GM12874 (cell line): ENCODE measurements around the gene SH3BP5.

Experiments used
- CTCF ChIP-seq: IDR thresholded peaks from 2 replicates; pipeline ENCODE4 v1.5.1; 2011; ENCODE audit warnings: low read depth, mild to moderate bottlenecking, control low read depth, low read length, moderate library complexity; ENCODE audit not compliant: insufficient read depth

Gene SH3BP5

GRCh38 chr3:15332405-15333098 lies at the start of gene SH3BP5:
Gene SH3BP5, minus strand, starts transcription at chr3:15332586. Its CDS starts 178 bp downstream, at chr3:15332408.
- TF ChIP-seq CTCF = peak; percentile 72

DNA sequence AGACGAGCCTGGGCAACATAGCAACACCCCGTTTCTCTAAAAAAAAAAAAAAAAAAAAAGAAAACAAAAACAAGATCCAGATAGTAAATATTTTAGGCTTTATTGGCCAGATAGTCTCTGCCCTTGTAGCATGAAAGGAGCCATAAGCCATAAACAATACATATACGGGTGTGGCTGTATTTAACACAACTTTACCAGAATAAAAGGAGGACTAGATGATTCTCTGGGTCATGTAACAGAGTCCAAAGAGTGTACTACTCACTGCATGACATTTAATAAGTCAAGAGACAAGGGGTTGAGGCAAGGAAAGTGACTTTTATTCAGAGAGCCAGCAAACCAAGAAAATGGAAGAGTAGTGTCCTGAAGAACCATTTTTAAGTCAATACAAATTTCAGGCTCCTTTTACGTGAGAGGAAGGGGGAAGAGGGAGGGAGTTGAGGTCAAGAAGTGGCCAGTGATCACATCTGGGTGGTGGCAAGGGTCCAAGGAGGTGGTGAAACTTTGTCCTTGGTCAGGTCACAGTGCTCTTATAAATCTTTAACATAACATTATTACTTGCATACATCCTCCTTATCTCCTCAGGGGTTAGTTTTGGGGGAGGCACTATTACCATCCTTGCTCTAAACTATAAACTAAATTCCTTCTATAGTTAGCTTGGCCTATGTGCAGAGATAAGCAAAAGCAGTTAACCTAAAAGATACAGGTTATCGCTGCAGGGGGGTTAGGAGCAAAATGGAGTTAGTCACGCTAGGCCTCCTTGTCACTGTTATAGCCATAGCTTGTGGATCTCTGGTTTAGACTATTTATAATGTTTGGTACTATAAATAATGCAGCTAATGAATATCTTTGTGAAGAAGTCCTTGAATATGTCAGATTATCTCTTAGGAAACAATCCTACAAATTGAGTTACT lies 48.8 kb upstream of the SH3BP5 start:
- TF ChIP-seq CTCF = no peak

DNA sequence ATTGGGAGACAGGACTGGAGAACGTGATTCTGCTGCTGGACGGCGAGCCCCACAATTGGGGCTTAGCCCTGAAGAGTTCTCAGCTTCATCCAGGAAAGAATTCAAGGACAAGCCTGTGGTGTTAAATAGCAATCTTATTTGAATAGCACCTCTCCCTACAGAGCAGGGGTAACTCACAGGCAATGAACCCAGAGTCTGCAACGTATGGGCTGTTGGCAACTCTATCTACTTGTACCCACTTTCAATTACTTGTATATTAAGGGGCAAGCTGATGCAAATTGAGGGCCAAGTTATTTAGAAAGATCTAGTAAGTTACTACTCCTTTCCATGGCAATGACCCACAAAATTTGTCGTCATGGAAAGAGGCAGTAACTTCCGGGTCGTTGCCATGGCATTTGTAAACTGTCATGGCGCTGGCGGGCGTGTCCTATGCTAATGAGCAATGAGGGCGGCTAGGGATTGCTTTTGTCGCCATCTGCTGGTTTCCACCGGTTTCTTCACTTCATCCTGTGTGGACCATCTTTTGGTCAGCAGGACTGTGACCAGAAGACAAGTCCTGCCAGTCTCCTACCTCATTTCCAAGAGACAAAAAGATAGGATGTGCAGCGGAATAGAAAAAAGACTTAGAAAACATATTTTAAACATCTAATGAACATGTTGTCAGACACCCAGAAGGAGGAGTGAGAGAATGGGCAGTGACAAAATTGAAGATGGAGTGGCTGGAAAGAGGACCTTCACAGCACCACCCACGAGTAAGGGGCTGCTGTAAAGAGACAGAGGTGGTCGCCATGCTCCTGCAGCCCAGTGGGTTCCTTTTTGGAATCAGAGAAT lies 45.8 kb upstream of the SH3BP5 start:
- TF ChIP-seq CTCF = peak; percentile 80

- no peak for TF ChIP-seq CTCF
Measured at GRCh38 chr3:15375461-15376000, 43.1 kb upstream of the SH3BP5 start.

- TF ChIP-seq CTCF = no peak
Measured at GRCh38 chr3:15372918-15373317, 40.5 kb upstream of the SH3BP5 start.

- TF ChIP-seq CTCF = no peak
Measured at GRCh38 chr3:15368561-15369135, 36.3 kb upstream of the SH3BP5 start.
